Measurements from ENCODE around the gene KCNMB1.

DNA sequence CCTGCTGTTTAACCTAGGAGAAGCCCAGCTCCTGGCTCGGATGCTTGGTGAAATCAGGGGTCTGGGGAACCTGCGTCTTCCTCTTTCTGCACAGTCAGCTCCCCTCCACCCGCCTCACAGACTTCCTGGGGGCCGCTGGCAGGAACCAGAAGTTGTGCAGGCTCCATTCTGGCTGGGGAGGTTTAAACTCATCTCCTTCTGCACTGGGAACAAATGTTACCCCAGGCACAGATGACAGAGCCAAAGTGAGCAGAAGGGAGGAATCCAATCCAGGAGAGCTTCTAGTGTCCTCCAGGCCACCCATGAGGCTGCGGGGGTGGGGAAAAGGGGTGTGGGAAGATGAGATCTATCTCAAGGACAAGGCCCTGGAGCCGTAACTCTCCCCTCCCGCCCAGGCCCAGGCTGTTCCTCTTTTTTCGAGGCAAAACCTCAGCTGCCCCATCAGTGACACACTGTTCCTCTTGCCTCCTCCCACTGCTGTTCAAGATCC, 31.2 kb downstream of the KCNMB1 start:
- TF ChIP-seq, protein P1, sequence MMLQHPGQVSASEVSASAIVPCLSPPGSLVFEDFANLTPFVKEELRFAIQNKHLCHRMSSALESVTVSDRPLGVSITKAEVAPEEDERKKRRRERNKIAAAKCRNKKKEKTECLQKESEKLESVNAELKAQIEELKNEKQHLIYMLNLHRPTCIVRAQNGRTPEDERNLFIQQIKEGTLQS (CRISPR knock-in tag; conservative IDR thresholded peaks at IDR 0.05) = no peak
- TF ChIP-seq, protein P2, sequence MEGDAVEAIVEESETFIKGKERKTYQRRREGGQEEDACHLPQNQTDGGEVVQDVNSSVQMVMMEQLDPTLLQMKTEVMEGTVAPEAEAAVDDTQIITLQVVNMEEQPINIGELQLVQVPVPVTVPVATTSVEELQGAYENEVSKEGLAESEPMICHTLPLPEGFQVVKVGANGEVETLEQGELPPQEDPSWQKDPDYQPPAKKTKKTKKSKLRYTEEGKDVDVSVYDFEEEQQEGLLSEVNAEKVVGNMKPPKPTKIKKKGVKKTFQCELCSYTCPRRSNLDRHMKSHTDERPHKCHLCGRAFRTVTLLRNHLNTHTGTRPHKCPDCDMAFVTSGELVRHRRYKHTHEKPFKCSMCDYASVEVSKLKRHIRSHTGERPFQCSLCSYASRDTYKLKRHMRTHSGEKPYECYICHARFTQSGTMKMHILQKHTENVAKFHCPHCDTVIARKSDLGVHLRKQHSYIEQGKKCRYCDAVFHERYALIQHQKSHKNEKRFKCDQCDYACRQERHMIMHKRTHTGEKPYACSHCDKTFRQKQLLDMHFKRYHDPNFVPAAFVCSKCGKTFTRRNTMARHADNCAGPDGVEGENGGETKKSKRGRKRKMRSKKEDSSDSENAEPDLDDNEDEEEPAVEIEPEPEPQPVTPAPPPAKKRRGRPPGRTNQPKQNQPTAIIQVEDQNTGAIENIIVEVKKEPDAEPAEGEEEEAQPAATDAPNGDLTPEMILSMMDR (IDR thresholded peaks at IDR 0.05) = no peak
- TF ChIP-seq, protein P3, sequence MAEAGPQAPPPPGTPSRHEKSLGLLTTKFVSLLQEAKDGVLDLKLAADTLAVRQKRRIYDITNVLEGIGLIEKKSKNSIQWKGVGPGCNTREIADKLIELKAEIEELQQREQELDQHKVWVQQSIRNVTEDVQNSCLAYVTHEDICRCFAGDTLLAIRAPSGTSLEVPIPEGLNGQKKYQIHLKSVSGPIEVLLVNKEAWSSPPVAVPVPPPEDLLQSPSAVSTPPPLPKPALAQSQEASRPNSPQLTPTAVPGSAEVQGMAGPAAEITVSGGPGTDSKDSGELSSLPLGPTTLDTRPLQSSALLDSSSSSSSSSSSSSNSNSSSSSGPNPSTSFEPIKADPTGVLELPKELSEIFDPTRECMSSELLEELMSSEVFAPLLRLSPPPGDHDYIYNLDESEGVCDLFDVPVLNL (CRISPR knock-in tag; IDR thresholded peaks at IDR 0.05; ENCODE audit: borderline replicate concordance, low read depth) = no peak
- TF ChIP-seq, protein P4, sequence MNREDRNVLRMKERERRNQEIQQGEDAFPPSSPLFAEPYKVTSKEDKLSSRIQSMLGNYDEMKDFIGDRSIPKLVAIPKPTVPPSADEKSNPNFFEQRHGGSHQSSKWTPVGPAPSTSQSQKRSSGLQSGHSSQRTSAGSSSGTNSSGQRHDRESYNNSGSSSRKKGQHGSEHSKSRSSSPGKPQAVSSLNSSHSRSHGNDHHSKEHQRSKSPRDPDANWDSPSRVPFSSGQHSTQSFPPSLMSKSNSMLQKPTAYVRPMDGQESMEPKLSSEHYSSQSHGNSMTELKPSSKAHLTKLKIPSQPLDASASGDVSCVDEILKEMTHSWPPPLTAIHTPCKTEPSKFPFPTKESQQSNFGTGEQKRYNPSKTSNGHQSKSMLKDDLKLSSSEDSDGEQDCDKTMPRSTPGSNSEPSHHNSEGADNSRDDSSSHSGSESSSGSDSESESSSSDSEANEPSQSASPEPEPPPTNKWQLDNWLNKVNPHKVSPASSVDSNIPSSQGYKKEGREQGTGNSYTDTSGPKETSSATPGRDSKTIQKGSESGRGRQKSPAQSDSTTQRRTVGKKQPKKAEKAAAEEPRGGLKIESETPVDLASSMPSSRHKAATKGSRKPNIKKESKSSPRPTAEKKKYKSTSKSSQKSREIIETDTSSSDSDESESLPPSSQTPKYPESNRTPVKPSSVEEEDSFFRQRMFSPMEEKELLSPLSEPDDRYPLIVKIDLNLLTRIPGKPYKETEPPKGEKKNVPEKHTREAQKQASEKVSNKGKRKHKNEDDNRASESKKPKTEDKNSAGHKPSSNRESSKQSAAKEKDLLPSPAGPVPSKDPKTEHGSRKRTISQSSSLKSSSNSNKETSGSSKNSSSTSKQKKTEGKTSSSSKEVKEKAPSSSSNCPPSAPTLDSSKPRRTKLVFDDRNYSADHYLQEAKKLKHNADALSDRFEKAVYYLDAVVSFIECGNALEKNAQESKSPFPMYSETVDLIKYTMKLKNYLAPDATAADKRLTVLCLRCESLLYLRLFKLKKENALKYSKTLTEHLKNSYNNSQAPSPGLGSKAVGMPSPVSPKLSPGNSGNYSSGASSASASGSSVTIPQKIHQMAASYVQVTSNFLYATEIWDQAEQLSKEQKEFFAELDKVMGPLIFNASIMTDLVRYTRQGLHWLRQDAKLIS (CRISPR knock-in tag; IDR thresholded peaks at IDR 0.05; ENCODE audit: borderline replicate concordance) = no peak
- TF ChIP-seq, protein P5, sequence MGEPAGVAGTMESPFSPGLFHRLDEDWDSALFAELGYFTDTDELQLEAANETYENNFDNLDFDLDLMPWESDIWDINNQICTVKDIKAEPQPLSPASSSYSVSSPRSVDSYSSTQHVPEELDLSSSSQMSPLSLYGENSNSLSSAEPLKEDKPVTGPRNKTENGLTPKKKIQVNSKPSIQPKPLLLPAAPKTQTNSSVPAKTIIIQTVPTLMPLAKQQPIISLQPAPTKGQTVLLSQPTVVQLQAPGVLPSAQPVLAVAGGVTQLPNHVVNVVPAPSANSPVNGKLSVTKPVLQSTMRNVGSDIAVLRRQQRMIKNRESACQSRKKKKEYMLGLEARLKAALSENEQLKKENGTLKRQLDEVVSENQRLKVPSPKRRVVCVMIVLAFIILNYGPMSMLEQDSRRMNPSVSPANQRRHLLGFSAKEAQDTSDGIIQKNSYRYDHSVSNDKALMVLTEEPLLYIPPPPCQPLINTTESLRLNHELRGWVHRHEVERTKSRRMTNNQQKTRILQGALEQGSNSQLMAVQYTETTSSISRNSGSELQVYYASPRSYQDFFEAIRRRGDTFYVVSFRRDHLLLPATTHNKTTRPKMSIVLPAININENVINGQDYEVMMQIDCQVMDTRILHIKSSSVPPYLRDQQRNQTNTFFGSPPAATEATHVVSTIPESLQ (CRISPR knock-in tag; IDR thresholded peaks at IDR 0.05) = no peak
- TF ChIP-seq, protein P6, sequence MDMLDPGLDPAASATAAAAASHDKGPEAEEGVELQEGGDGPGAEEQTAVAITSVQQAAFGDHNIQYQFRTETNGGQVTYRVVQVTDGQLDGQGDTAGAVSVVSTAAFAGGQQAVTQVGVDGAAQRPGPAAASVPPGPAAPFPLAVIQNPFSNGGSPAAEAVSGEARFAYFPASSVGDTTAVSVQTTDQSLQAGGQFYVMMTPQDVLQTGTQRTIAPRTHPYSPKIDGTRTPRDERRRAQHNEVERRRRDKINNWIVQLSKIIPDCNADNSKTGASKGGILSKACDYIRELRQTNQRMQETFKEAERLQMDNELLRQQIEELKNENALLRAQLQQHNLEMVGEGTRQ (CRISPR knock-in tag; IDR thresholded peaks at IDR 0.05) = no peak
- TF ChIP-seq, protein P7, sequence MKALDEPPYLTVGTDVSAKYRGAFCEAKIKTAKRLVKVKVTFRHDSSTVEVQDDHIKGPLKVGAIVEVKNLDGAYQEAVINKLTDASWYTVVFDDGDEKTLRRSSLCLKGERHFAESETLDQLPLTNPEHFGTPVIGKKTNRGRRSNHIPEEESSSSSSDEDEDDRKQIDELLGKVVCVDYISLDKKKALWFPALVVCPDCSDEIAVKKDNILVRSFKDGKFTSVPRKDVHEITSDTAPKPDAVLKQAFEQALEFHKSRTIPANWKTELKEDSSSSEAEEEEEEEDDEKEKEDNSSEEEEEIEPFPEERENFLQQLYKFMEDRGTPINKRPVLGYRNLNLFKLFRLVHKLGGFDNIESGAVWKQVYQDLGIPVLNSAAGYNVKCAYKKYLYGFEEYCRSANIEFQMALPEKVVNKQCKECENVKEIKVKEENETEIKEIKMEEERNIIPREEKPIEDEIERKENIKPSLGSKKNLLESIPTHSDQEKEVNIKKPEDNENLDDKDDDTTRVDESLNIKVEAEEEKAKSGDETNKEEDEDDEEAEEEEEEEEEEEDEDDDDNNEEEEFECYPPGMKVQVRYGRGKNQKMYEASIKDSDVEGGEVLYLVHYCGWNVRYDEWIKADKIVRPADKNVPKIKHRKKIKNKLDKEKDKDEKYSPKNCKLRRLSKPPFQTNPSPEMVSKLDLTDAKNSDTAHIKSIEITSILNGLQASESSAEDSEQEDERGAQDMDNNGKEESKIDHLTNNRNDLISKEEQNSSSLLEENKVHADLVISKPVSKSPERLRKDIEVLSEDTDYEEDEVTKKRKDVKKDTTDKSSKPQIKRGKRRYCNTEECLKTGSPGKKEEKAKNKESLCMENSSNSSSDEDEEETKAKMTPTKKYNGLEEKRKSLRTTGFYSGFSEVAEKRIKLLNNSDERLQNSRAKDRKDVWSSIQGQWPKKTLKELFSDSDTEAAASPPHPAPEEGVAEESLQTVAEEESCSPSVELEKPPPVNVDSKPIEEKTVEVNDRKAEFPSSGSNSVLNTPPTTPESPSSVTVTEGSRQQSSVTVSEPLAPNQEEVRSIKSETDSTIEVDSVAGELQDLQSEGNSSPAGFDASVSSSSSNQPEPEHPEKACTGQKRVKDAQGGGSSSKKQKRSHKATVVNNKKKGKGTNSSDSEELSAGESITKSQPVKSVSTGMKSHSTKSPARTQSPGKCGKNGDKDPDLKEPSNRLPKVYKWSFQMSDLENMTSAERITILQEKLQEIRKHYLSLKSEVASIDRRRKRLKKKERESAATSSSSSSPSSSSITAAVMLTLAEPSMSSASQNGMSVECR (CRISPR knock-in tag; IDR thresholded peaks at IDR 0.05; ENCODE audit: borderline replicate concordance) = no peak
- TF ChIP-seq NR2C2 (CRISPR knock-in tag; IDR thresholded peaks at IDR 0.05) = no peak
- TF ChIP-seq, protein P8, sequence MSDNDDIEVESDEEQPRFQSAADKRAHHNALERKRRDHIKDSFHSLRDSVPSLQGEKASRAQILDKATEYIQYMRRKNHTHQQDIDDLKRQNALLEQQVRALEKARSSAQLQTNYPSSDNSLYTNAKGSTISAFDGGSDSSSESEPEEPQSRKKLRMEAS (CRISPR knock-in tag; IDR thresholded peaks at IDR 0.05) = no peak
- TF ChIP-seq TEAD1 (CRISPR knock-in tag; IDR thresholded peaks at IDR 0.05) = no peak
- no peak for TF ChIP-seq ATF1 (CRISPR knock-in tag; IDR thresholded peaks at IDR 0.05)
- no peak for TF ChIP-seq EMX1 (CRISPR knock-in tag; IDR thresholded peaks at IDR 0.05)
